Lower leg skin (tissue), 4 donors: Measurements from ENCODE around the gene UVSSA. TPM values are rescaled to one million over a fixed set of nuclear protein-coding genes. Genes with fewer than 3 reads are reported as not detected.

ENCODE experiments used
- DNase-seq, 2 donors: peaks; one replicate each; pipeline ENCODE4 v3.0.0-alpha.2; 2019; ENCODE audit warnings: low spot score in 2 of 2
- H3K4me3 ChIP-seq: fragments of 200-600 bp; sonication (generic); 2 replicates; pipeline ENCODE4 v1.5.1; 2017; ENCODE audit warnings: mild to moderate bottlenecking, low read depth; ENCODE audit not compliant: poor library complexity, severe bottlenecking
- CTCF ChIP-seq, 3 donors: fragments of 450-650 bp; IDR thresholded peaks; one replicate each; pipeline ENCODE4 v1.5.1; 2016; ENCODE audit warnings: antibody characterized with exemption in 3 of 3, mild to moderate bottlenecking in 3 of 3, moderate library complexity in 2 of 3
- POLR2A ChIP-seq, 2 donors: fragments of 450-650 bp; IDR thresholded peaks; one replicate each; pipeline ENCODE4 v1.6.1; 2016 to 2017; ENCODE audit warnings: antibody characterized with exemption in 2 of 2, mild to moderate bottlenecking in 1 of 2, moderate library complexity in 1 of 2
- WGBS, 2 donors: methylation state at CpG; one replicate each; pipeline ENCODE4 v1.1.5; 2018; 5-methylcytosine and 5-hydroxymethylcytosine counted together
- intact Hi-C: fragments of 100-400 bp; cut with DNase I; formaldehyde crosslinking; loops from one replicate; pipeline ENCODE4 v1.15.0; 2023; ENCODE audit warnings: low total_unique reads
- total RNA-seq, 4 donors: library from RNA; depleted of rRNA; stranded (reverse); fragments of >200 nt; gene quantifications; one replicate each; pipeline ENCODE4 v1.1.0, GENCODE V29; 2016

UVSSA gene
- total RNA-seq, 4 donors from 2014 or later, result 18.2 to 57.4 (median 25.7) TPM

GRCh38 chr4:1396806-1397455 lies 49.9 kb downstream of the UVSSA start:
- 94 to 96% methylated on average over 10 to 11 of the region's 11 CpGs for WGBS, 2 donors
- TF ChIP-seq POLR2A (IDR thresholded peaks at IDR 0.05), result no peak
- TF ChIP-seq CTCF (IDR thresholded peaks at IDR 0.05), result no peak
- intact Hi-C loops, result no loop called here

GRCh38 chr4:1398681-1399507 lies 51.9 kb downstream of the UVSSA start:
- intact Hi-C loops, result no loop called here
- DNase-seq, result peak in 1 of 2 donors; percentile 65
- no peak overlapping the region for H3K4me3 ChIP-seq
- TF ChIP-seq POLR2A (IDR thresholded peaks at IDR 0.05), result no peak
- TF ChIP-seq CTCF (IDR thresholded peaks at IDR 0.05), result no peak
- 94 to 96% methylated on average over 22 of the region's 22 CpGs for WGBS, 2 donors

More at GRCh38 chr4:1396806-1397455, 49.9 kb downstream of the UVSSA start:
- DNase-seq, result peak in 1 of 2 donors; percentile 68
- no peak overlapping the region for H3K4me3 ChIP-seq

- no peak for TF ChIP-seq CTCF (IDR thresholded peaks at IDR 0.05)
- no peak for TF ChIP-seq POLR2A (IDR thresholded peaks at IDR 0.05)
- peak in 1 of 2 donors; percentile 77 for DNase-seq
- WGBS, 2 donors, result 72 to 79% methylated on average over 14 to 15 of the region's 15 CpGs
- no peak overlapping the region for H3K4me3 ChIP-seq
- intact Hi-C loops, result no loop called here
Measured at GRCh38 chr4:1399508-1400190, 52.6 kb downstream of the UVSSA start.

GRCh38 chr4:1400191-1400805 lies 53.3 kb downstream of the UVSSA start:
- intact Hi-C loops, result no loop called here
- H3K4me3 ChIP-seq, result no peak overlapping the region
- WGBS, 2 donors, result 82 to 87% methylated on average over 3 to 10 of the region's 11 CpGs
- TF ChIP-seq CTCF (IDR thresholded peaks at IDR 0.05), result no peak
- TF ChIP-seq POLR2A (IDR thresholded peaks at IDR 0.05), result no peak
- peak in 1 of 2 donors; percentile 75 for DNase-seq

GRCh38 chr4:1400831-1401408 lies 53.9 kb downstream of the UVSSA start:
- no peak overlapping the region for H3K4me3 ChIP-seq
- TF ChIP-seq CTCF (IDR thresholded peaks at IDR 0.05) (no peak), POLR2A (IDR thresholded peaks at IDR 0.05) (no peak)
- DNase-seq, result peak in 1 of 2 donors; percentile 48
- 41% methylated on average over 11 to 14 of the region's 14 CpGs for WGBS, 2 donors
- intact Hi-C loops, result no loop called here
